Measurements from ENCODE around the gene SGMS1. TPM values are rescaled to one million over a fixed set of nuclear protein-coding genes. Genes with fewer than 3 reads are reported as not detected.

Gene SGMS1
- total RNA-seq, 4 donors from 2014 or later = 28.3 to 44.5 (median 41.7) TPM

DNA sequence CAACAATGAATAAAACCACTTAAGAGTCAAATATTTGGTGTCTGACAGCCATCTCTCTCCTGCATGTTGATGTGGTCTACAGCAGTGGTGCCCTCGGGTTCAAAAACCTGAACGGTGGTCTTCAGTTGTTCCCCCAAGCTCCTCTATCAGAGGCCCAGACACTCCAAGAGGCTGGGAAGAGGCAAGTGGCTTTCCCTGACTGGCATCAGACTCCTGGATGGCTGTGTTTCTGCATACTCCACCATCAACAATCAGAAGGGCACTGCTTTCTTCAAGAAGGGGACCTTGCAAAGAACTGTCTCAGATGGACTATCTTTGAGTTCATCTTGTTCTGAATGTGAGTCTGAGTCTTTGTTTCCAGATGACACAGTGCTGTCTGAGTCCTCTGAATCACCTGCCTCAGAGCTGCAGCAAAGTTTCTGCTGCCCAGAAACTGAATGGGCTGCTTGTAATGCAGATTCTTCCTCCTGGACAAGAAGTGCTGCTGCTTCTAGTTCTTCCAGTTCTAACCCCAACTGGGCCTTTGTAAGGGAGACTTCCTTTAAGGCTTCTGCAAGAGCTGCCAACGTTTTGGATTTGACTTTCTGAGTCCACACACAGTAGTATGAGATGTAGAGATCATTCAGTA lies 5.9 kb upstream of the SGMS1 start:
- no peak for TF ChIP-seq POLR2A (IDR thresholded peaks at IDR 0.05)
- no peak for TF ChIP-seq POLR2AphosphoS5 (IDR thresholded peaks at IDR 0.05)
- no peak for TF ChIP-seq EP300 (IDR thresholded peaks at IDR 0.05; ENCODE audit: low read depth)
- TF ChIP-seq, protein P1, sequence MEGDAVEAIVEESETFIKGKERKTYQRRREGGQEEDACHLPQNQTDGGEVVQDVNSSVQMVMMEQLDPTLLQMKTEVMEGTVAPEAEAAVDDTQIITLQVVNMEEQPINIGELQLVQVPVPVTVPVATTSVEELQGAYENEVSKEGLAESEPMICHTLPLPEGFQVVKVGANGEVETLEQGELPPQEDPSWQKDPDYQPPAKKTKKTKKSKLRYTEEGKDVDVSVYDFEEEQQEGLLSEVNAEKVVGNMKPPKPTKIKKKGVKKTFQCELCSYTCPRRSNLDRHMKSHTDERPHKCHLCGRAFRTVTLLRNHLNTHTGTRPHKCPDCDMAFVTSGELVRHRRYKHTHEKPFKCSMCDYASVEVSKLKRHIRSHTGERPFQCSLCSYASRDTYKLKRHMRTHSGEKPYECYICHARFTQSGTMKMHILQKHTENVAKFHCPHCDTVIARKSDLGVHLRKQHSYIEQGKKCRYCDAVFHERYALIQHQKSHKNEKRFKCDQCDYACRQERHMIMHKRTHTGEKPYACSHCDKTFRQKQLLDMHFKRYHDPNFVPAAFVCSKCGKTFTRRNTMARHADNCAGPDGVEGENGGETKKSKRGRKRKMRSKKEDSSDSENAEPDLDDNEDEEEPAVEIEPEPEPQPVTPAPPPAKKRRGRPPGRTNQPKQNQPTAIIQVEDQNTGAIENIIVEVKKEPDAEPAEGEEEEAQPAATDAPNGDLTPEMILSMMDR (IDR thresholded peaks at IDR 0.05) = no peak
- Histone ChIP-seq H3K9me3 (no peaks in the 10 kb centered on the region), H3K36me3 (no peaks in the 10 kb centered on the region), H3K27ac (no peak overlapping the region), H3K4me3 (no peak overlapping the region), H3K27me3 (no peaks in the 10 kb centered on the region), H3K4me1 (peaks cover 0 to 8% (median 4%) of the 10 kb centered on the region in 4 donors)
- in situ Hi-C loops (cut with MboI; ENCODE audit: low pct_ligation_motif_present in 1 of 4, low pct_unique_long_range_greater_than_20kb in 1 of 4, low sequenced_read_pairs in 3 of 4) = no loop called here
- 50 to 66% methylated on average over 1 to 3 of the region's 3 CpGs for WGBS, 2 donors (ENCODE audit: low coverage in 1 of 2)
- no peak for DNase-seq
- intact Hi-C loops (cut with DNase I; ENCODE audit: low total_unique reads) = loop anchor here (10.0 kb wide), 1 partner anchor 335 kb away; no protein-coding TSS in a partner anchor

DNA sequence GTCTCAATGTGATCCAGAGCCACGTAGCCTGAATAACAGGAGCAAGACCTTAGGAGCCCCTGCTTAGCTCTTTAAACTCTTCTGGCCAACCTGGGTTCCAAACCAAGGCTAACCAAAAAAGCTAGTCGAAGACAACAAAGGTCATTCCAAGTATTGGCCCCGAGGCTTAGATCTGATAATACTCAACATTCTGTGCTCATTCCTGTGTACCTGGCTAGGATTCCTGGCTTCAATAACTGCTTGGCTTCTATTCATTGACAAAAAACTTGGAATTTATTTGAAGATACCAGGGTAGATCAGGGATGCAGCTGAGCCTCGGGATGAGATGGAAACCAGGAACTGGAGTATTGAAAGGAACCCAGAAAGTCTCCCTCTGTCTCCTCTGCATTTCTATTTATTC lies 4.1 kb upstream of the SGMS1 start:
- no peak for DNase-seq
- in situ Hi-C loops (cut with MboI; ENCODE audit: low pct_ligation_motif_present in 1 of 4, low pct_unique_long_range_greater_than_20kb in 1 of 4, low sequenced_read_pairs in 3 of 4) = no loop called here
- Histone ChIP-seq H3K4me1 (peaks cover 3 to 8% (median 4%) of the 10 kb centered on the region in 4 donors), H3K27ac (no peak overlapping the region), H3K36me3 (no peaks in the 10 kb centered on the region), H3K27me3 (no peaks in the 10 kb centered on the region), H3K4me3 (no peak overlapping the region), H3K9me3 (no peaks in the 10 kb centered on the region)
- intact Hi-C loops (cut with DNase I; ENCODE audit: low total_unique reads) = no loop called here
- 80 to 96% methylated on average over 2 to 4 of the region's 4 CpGs for WGBS, 2 donors (ENCODE audit: low coverage in 1 of 2)
- TF ChIP-seq, protein P1 (IDR thresholded peaks at IDR 0.05) = no peak
- TF ChIP-seq POLR2AphosphoS5 (IDR thresholded peaks at IDR 0.05) (no peak), POLR2A (IDR thresholded peaks at IDR 0.05) (no peak), EP300 (IDR thresholded peaks at IDR 0.05; ENCODE audit: low read depth) (no peak)

DNA sequence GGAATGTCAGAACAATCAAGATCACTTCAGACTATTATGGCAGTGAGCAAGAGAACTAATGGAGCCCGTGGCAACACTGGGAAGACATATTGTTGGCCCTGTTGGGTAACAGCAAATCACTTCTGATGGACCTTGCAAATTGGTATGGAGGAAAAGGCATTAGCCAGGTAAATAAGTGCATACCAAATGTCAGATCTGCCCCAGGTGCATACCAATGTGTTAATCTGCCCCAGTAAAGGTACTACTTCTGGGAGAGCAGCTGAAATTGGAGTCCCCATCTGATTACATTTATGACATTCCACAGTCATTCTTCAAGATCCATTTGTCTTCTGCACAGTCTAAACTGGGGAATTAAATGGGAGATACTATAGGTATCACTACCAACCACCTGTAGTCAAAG lies 3.7 kb upstream of the SGMS1 start:
- Histone ChIP-seq H3K9me3 (no peaks in the 10 kb centered on the region), H3K4me1 (peaks cover 3 to 8% (median 5%) of the 10 kb centered on the region in 4 donors), H3K36me3 (no peaks in the 10 kb centered on the region), H3K4me3 (no peak overlapping the region), H3K27me3 (no peaks in the 10 kb centered on the region), H3K27ac (no peak overlapping the region)
- DNase-seq = no peak
- 88% methylated on average over 1 of the region's 1 CpG; no CpG with 5 or more reads in 1 of the 2 donors for WGBS, 2 donors (ENCODE audit: low coverage in 1 of 2)
- intact Hi-C loops (cut with DNase I; ENCODE audit: low total_unique reads) = no loop called here
- in situ Hi-C loops (cut with MboI; ENCODE audit: low pct_ligation_motif_present in 1 of 4, low pct_unique_long_range_greater_than_20kb in 1 of 4, low sequenced_read_pairs in 3 of 4) = no loop called here
- TF ChIP-seq POLR2A (IDR thresholded peaks at IDR 0.05) = no peak
- no peak for TF ChIP-seq POLR2AphosphoS5 (IDR thresholded peaks at IDR 0.05)

DNA sequence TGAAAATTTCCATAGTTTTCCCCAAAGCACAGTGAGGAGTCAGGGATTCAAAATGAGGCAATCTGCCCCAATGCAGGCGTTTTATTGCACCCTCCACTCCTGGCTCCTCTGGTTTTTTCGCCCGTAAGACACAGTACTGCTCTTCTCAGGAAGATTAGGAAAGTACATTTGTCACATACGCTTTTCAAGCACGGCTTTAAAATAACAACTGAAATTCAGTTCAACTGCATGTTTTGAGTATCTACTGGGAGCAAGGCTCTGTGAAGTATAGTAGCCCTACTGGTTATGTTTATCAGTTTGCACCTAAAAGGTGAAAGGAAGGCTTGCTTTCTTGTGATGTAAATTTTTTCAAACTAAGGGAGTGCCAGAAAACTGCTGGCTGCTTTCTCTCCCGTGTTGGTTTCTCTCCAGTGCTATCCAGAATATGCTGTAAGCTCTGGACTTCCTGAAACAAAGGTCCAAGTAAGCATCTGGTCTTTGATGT lies 1.9 kb upstream of the SGMS1 start:
- no peak for DNase-seq
- in situ Hi-C loops (cut with MboI; ENCODE audit: low pct_ligation_motif_present in 1 of 4, low pct_unique_long_range_greater_than_20kb in 1 of 4, low sequenced_read_pairs in 3 of 4) (no loop called here), intact Hi-C loops (cut with DNase I; ENCODE audit: low total_unique reads) (no loop called here)
- Histone ChIP-seq H3K4me3 (peak overlapping the region; percentile 72 to 96 (median 86)), H3K36me3 (no peaks in the 10 kb centered on the region), H3K9me3 (no peaks in the 10 kb centered on the region), H3K27ac (peak overlapping the region; percentile 99 to 100 (median 99)), H3K4me1 (peaks cover 10 to 21% (median 14%) of the 10 kb centered on the region in 4 donors), H3K27me3 (no peaks in the 10 kb centered on the region)
- TF ChIP-seq POLR2AphosphoS5 (IDR thresholded peaks at IDR 0.05) = no peak
- TF ChIP-seq, protein P1 (IDR thresholded peaks at IDR 0.05) = no peak
- no peak for TF ChIP-seq EP300 (IDR thresholded peaks at IDR 0.05; ENCODE audit: low read depth)
- no peak for TF ChIP-seq POLR2A (IDR thresholded peaks at IDR 0.05)
- 3% methylated on average over 6 of the region's 6 CpGs for WGBS, 2 donors (ENCODE audit: low coverage in 1 of 2)

All from transverse colon (tissue), 4 donors.